GM21786 (cell line): ENCODE data around the gene INHBE.

Experiments used
- ATAC-seq: cut with Tn5 transposase; IDR thresholded peaks from one replicate; pipeline ENCODE4 v1.9.1; 2021; ENCODE audit not compliant: unreplicated experiment

Gene INHBE

GRCh38 chr12:57474862-57475261, 19.8 kb downstream of the INHBE start:
- no peak for ATAC-seq

GRCh38 chr12:57475271-57476161, 20.4 kb downstream of the INHBE start:
- ATAC-seq = peak; percentile 3

GRCh38 chr12:57476162-57476992, 21.3 kb downstream of the INHBE start:
- ATAC-seq = peak; percentile 54

- ATAC-seq = no peak
Observed at GRCh38 chr12:57476993-57477709, 22.0 kb downstream of the INHBE start.

GRCh38 chr12:57477710-57478681, 22.9 kb downstream of the INHBE start:
- ATAC-seq = peak; percentile 41

GRCh38 chr12:57479043-57479375, 23.9 kb downstream of the INHBE start:
- no peak for ATAC-seq

- no peak for ATAC-seq
Observed at GRCh38 chr12:57479376-57480115, 24.4 kb downstream of the INHBE start, which contains the start of gene ARHGAP9. Gene ARHGAP9 (minus strand): TSS chr12:57479866. CDS start chr12:57479406, 460 bp downstream.

GRCh38 chr12:57481671-57482070, 26.6 kb downstream of the INHBE start:
- ATAC-seq = no peak

- ATAC-seq = no peak
Observed at GRCh38 chr12:57483466-57483865, 28.4 kb downstream of the INHBE start.

GRCh38 chr12:57485695-57486094, 30.6 kb downstream of the INHBE start:
- no peak for ATAC-seq

GRCh38 chr12:57487055-57487596, 32.0 kb downstream of the INHBE start:
- no peak for ATAC-seq

GRCh38 chr12:57487597-57488401, 32.7 kb downstream of the INHBE start, which contains the start of gene MARS1:
Gene MARS1 (plus strand): TSS chr12:57488068. CDS start chr12:57488091, 23 bp downstream.
- ATAC-seq = peak; percentile 98

GRCh38 chr12:57488402-57489156, 33.5 kb downstream of the INHBE start:
- no peak for ATAC-seq

GRCh38 chr12:57489157-57489641, 34.1 kb downstream of the INHBE start:
- no peak for ATAC-seq

- no peak for ATAC-seq
Observed at GRCh38 chr12:57490126-57490525, 35.0 kb downstream of the INHBE start.

- no peak for ATAC-seq
Observed at GRCh38 chr12:57491393-57492280, 36.5 kb downstream of the INHBE start.
